Skin epidermis (tissue), 12 donors: Measurements from ENCODE around the gene MOB2.

Experiments used
- H3K27ac ChIP-seq, 21 experiments: fragments of 200-600 bp; sonication (generic) in 11 of 21; one replicate each; pipeline ENCODE4 v1.5.0; 2020; ENCODE audit warnings: mild to moderate bottlenecking in 3 of 21, inconsistent platforms in 2 of 21, moderate library complexity in 2 of 21
- H3K4me3 ChIP-seq, 7 experiments: fragments of 200-600 bp; sonication (generic) in 2 of 7; one replicate each; pipeline ENCODE4 v1.5.0; 2020; ENCODE audit warnings: inconsistent platforms in 2 of 7, mild to moderate bottlenecking in 2 of 7, moderate library complexity in 1 of 7

MOB2 gene

GRCh38 chr11:1450344-1450875, 36.2 kb downstream of the MOB2 start:
- Histone ChIP-seq H3K4me3 (no peak overlapping the region), H3K27ac (no peak overlapping the region)

GRCh38 chr11:1449490-1450243, 36.9 kb downstream of the MOB2 start:
- Histone ChIP-seq H3K4me3 (no peak overlapping the region), H3K27ac (no peak overlapping the region)

GRCh38 chr11:1448882-1449281, 37.7 kb downstream of the MOB2 start:
- Histone ChIP-seq H3K4me3 (no peak overlapping the region), H3K27ac (no peak overlapping the region)

- Histone ChIP-seq H3K27ac (no peak overlapping the region), H3K4me3 (no peak overlapping the region)
These were observed 38.4 kb downstream of the MOB2 start for GRCh38 chr11:1447845-1448825.

GRCh38 chr11:1446623-1447022, 40.0 kb downstream of the MOB2 start:
- no peak overlapping the region for H3K27ac ChIP-seq

GRCh38 chr11:1445741-1446445, 40.7 kb downstream of the MOB2 start:
- Histone ChIP-seq H3K4me3 (no peak overlapping the region), H3K27ac (no peak overlapping the region)

More at GRCh38 chr11:1446623-1447022, 40.0 kb downstream of the MOB2 start:
- no peak overlapping the region for H3K4me3 ChIP-seq

- Histone ChIP-seq H3K27ac (no peak overlapping the region), H3K4me3 (no peak overlapping the region)
These were observed 41.7 kb downstream of the MOB2 start for GRCh38 chr11:1444823-1445422.

GRCh38 chr11:1444321-1444720, 42.3 kb downstream of the MOB2 start:
- no peak overlapping the region for H3K27ac ChIP-seq

GRCh38 chr11:1443737-1444136, 42.8 kb downstream of the MOB2 start:
- H3K27ac ChIP-seq = no peak overlapping the region
- H3K4me3 ChIP-seq = no peak overlapping the region

More at GRCh38 chr11:1444321-1444720, 42.3 kb downstream of the MOB2 start:
- H3K4me3 ChIP-seq = no peak overlapping the region

- no peak overlapping the region for H3K4me3 ChIP-seq
- H3K27ac ChIP-seq = no peak overlapping the region
These were observed 43.7 kb downstream of the MOB2 start for GRCh38 chr11:1442807-1443366.

- H3K27ac ChIP-seq = no peak overlapping the region
- H3K4me3 ChIP-seq = no peak overlapping the region
These were observed 44.4 kb downstream of the MOB2 start for GRCh38 chr11:1442163-1442562.

GRCh38 chr11:1440496-1440895, 46.1 kb downstream of the MOB2 start:
- no peak overlapping the region for H3K4me3 ChIP-seq
- no peak overlapping the region for H3K27ac ChIP-seq

GRCh38 chr11:1440066-1440465, 46.5 kb downstream of the MOB2 start:
- H3K27ac ChIP-seq = no peak overlapping the region
- no peak overlapping the region for H3K4me3 ChIP-seq

GRCh38 chr11:1439341-1439740, 47.2 kb downstream of the MOB2 start:
- no peak overlapping the region for H3K27ac ChIP-seq
- no peak overlapping the region for H3K4me3 ChIP-seq

GRCh38 chr11:1438967-1439330, 47.6 kb downstream of the MOB2 start:
- H3K27ac ChIP-seq = no peak overlapping the region
- H3K4me3 ChIP-seq = no peak overlapping the region

GRCh38 chr11:1438261-1438966, 48.2 kb downstream of the MOB2 start:
- H3K27ac ChIP-seq = no peak overlapping the region
- H3K4me3 ChIP-seq = no peak overlapping the region

- Histone ChIP-seq H3K4me3 (no peak overlapping the region), H3K27ac (no peak overlapping the region)
These were observed 49.1 kb downstream of the MOB2 start for GRCh38 chr11:1437500-1437899.

GRCh38 chr11:1436468-1437039, 50.0 kb downstream of the MOB2 start:
- H3K27ac ChIP-seq = no peak overlapping the region
- H3K4me3 ChIP-seq = no peak overlapping the region
